Esophagus squamous epithelium (tissue), 5 donors: ENCODE results near the gene BEND3. TPM values are rescaled to one million over a fixed set of nuclear protein-coding genes. Genes with fewer than 3 reads are reported as not detected.

Source experiments
- DNase-seq: peaks from one replicate; lab custom pipeline; 2025; lab: John Stamatoyannopoulos, UW
- H3K27ac ChIP-seq, 4 donors: fragments of 200-600 bp; sonication (generic); one replicate each; pipeline ENCODE4 v1.5.1; 2016 to 2019; ENCODE audit warnings: mild to moderate bottlenecking in 1 of 4
- H3K27me3 ChIP-seq, 4 donors: fragments of 200-600 bp; sonication (generic); 1 replicate in 3 of 4; 2 replicates in 1 of 4; pipeline versions ENCODE4 v1.5.1 to v1.6.0; 2017 to 2021; ENCODE audit warnings: antibody characterized with exemption in 1 of 4
- H3K36me3 ChIP-seq, 3 donors: fragments of 200-600 bp; sonication (generic); one replicate each; pipeline ENCODE4 v1.5.1; 2016 to 2019
- H3K4me1 ChIP-seq, 3 donors: fragments of 200-600 bp; sonication (generic); one replicate each; pipeline ENCODE4 v1.5.1; 2017 to 2019
- H3K4me3 ChIP-seq, 4 donors: fragments of 200-600 bp; sonication (generic); 1 replicate in 3 of 4; 2 replicates in 1 of 4; pipeline ENCODE4 v1.5.1; 2016 to 2019; ENCODE audit warnings: mild to moderate bottlenecking in 2 of 4, moderate library complexity in 1 of 4
- H3K9me3 ChIP-seq, 3 donors: fragments of 200-600 bp; sonication (generic); one replicate each; pipeline ENCODE4 v1.5.1; 2016 to 2019
- POLR2A ChIP-seq, 4 donors: fragments of 450-650 bp; IDR thresholded peaks; one replicate each; pipeline ENCODE4 v1.6.1; 2017; ENCODE audit warnings: antibody characterized with exemption in 4 of 4, mild to moderate bottlenecking in 4 of 4, moderate library complexity in 3 of 4
- WGBS, 2 donors: methylation state at CpG; one replicate each; pipeline ENCODE4 v1.1.5; 2018; 5-methylcytosine and 5-hydroxymethylcytosine counted together
- intact Hi-C: fragments of 100-400 bp; cut with DNase I; formaldehyde crosslinking; loops from one replicate; pipeline ENCODE4 v1.15.0; 2022
- total RNA-seq, 4 donors: library from RNA; depleted of rRNA; stranded (reverse); fragments of >200 nt; gene quantifications; one replicate each; pipeline ENCODE4 v1.1.0, GENCODE V29; 2016
- TF ChIP-seq, protein P1 (sequence below), 6 experiments: fragments of 450-650 bp in 4 of 6; fragments of 200-600 bp in 2 of 6; sonication (generic) in 2 of 6; IDR thresholded peaks; one replicate each; pipeline ENCODE4 v1.5.1; 2016 to 2019; ENCODE audit warnings: antibody characterized with exemption in 6 of 6, mild to moderate bottlenecking in 4 of 6, moderate library complexity in 4 of 6
- donor health status: DM: yes; HTN: yes; CAD: no.

BEND3 gene
- total RNA-seq, 4 donors from 2014 or later = 2.0 to 3.6 (median 2.8) TPM

DNA sequence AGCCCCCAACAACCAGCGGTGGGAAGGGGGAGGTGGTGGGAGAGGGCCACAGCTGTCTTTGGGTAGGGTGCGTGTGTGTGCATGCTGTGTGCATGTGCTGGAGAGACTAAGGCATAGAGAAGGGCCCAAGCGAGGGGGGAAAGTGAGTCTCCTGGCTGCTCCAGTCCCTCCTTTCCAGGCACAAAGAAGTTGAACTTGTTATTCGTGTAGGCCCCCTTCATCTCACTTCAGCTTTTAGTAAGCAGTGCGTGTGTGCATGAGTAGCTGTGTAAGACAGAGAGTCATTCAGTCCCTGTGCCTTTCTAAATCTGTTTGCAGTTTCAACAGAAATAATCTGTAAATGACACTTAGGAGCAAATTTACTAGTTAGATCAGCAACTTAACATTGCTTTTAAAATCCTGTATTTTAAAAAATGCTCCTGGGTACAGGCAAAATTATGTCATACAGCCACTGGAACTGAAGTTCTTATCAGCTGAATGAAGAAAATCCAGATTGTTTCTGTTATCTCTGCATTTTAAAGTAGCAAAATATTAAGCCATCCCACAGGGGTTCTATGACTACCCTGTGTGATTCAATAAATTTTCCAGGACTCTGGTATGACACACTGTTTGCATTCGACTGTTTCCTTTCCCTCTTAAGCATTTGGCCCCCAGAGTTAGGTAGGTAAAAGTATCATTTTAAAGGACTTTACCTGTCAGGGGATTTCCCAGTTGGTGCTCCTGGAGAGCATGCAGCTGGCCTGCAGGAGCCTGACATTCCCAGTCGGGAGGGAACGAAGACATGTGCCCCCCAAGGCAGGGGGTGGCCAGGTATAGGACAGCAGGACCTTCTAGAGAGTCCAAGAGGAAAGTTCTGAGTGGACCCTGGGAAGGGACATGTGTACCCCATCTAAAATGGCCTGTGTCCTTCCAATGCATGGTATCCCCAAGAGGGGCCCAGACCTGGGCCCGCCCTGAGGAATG, 48.3 kb downstream of the BEND3 start:
- Histone ChIP-seq H3K27me3 (no peaks in the 10 kb centered on the region), H3K4me1 (peaks cover 0 to 6% (median 6%) of the 10 kb centered on the region in 3 donors), H3K36me3 (peaks cover 0 to 29% (median 0%) of the 10 kb centered on the region in 3 donors), H3K4me3 (no peak overlapping the region), H3K27ac (no peak overlapping the region), H3K9me3 (no peaks in the 10 kb centered on the region)
- TF ChIP-seq POLR2A (IDR thresholded peaks at IDR 0.05) = no peak
- TF ChIP-seq, protein P1, sequence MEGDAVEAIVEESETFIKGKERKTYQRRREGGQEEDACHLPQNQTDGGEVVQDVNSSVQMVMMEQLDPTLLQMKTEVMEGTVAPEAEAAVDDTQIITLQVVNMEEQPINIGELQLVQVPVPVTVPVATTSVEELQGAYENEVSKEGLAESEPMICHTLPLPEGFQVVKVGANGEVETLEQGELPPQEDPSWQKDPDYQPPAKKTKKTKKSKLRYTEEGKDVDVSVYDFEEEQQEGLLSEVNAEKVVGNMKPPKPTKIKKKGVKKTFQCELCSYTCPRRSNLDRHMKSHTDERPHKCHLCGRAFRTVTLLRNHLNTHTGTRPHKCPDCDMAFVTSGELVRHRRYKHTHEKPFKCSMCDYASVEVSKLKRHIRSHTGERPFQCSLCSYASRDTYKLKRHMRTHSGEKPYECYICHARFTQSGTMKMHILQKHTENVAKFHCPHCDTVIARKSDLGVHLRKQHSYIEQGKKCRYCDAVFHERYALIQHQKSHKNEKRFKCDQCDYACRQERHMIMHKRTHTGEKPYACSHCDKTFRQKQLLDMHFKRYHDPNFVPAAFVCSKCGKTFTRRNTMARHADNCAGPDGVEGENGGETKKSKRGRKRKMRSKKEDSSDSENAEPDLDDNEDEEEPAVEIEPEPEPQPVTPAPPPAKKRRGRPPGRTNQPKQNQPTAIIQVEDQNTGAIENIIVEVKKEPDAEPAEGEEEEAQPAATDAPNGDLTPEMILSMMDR (IDR thresholded peaks at IDR 0.05) = no peak
- intact Hi-C loops = no loop called here
- DNase-seq = no peak
- 80 to 87% methylated on average over 7 to 9 of the region's 9 CpGs for WGBS, 2 donors

DNA sequence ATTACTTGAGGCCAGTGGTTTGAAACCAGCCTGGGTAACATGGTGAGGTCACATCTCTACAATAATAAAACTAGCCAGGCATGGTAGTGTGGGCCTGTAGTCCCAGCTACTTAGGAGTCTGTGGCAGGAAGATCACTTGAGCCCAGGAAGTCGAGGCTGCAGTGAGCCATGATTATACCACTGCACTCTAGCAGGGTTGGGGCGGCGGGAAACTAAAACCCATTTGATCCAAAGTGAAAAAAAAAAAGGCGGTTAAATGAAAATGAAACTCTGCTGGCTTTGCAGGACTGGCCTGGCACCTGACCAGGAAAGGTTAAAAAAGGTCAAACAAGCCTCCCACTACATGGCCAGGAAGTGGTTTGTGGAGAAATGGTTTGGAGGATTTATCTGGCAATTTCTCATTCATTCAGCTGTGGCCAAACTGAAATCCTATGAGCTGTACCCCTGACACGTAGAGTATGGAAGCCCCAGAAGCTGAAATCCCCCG, 50.7 kb downstream of the BEND3 start:
- no peak for DNase-seq
- WGBS, 2 donors = 30 to 36% methylated on average over 6 of the region's 6 CpGs
- Histone ChIP-seq H3K4me1 (peaks cover 0 to 16% (median 6%) of the 10 kb centered on the region in 3 donors), H3K36me3 (peaks cover 0 to 14% (median 0%) of the 10 kb centered on the region in 3 donors), H3K27me3 (no peaks in the 10 kb centered on the region), H3K4me3 (no peak overlapping the region), H3K27ac (no peak overlapping the region), H3K9me3 (no peaks in the 10 kb centered on the region)
- TF ChIP-seq, protein P1 (IDR thresholded peaks at IDR 0.05) = no peak
- no peak for TF ChIP-seq POLR2A (IDR thresholded peaks at IDR 0.05)
- intact Hi-C loops = no loop called here

DNA sequence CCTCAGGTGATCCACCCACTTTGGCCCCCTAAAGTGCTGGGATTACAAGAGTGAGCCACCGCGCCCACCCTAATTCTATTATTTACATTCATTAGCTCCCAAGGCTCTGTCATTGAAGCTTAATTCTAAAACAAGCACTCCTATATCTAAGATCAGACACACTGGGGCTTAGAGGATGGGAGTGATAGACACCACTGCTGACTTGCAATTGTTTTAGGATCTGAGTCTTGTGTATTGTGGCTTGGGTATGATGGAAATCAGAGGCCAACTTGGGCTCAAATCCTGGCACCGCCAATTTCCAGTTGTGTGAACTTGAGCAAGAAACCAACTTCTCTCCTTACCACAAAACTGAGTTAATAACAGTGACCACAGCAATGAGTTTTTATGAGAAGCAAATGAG, 52.6 kb downstream of the BEND3 start:
- intact Hi-C loops = no loop called here

DNA sequence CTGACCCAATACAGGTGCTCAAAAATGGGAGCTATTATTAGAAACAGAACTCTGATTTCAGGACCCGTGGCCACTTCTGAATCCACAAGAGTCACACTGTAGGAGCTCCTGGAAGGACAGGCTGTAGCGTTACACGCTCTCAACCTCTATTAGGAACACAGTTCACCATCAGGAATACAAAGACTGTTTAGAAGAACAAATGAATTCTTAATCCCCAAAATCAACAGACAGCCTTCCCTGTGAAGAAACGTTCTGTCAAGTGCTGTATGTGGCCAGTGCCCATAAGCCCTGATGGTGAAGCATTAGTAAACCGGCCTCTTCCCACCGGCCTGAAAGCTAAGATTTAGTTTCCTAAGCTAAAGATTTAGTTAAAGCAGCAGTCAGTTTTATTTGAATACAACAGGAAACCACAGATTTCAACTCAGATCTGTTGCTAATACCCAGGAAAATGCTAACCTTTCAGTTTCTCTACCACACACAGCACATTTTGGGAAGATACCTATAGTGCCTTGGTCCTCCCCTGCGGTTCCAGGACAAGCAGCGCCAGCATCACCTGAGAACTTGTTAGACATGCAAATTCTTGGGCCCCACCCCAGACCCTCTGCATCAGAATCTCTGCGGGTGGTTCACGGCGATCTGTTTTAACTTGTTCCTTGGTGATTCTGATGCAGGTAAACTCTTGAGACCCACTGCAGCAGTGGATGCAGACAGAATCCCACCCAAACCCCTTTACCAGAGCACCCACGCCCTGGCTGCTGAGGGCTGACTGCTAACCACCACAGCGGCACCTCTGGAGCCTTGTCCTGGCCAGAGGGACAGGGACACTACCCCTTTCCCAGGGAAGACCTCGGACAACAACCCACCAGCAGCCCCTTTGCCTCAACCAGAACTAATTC, 53.9 kb downstream of the BEND3 start:
- TF ChIP-seq, protein P1 (IDR thresholded peaks at IDR 0.05) = no peak
- no peak for TF ChIP-seq POLR2A (IDR thresholded peaks at IDR 0.05)
- H3K4me3 ChIP-seq = no peak overlapping the region
- peaks cover 0 to 16% (median 6%) of the 10 kb centered on the region in 3 donors for H3K4me1 ChIP-seq
- 22 to 31% methylated on average over 11 to 12 of the region's 14 CpGs for WGBS, 2 donors
- intact Hi-C loops = no loop called here
- DNase-seq = no peak
- no peaks in the 10 kb centered on the region for H3K9me3 ChIP-seq
- H3K36me3 ChIP-seq = no peaks in the 10 kb centered on the region
- no peak overlapping the region for H3K27ac ChIP-seq
- no peaks in the 10 kb centered on the region for H3K27me3 ChIP-seq

More for the DNA sequence above, 52.6 kb downstream of the BEND3 start:
- 87 to 100% methylated on average over 3 of the region's 3 CpGs for WGBS, 2 donors
- H3K36me3 ChIP-seq = no peaks in the 10 kb centered on the region
- TF ChIP-seq, protein P1 (IDR thresholded peaks at IDR 0.05) = no peak
- TF ChIP-seq POLR2A (IDR thresholded peaks at IDR 0.05) = no peak
- peaks cover 0 to 16% (median 6%) of the 10 kb centered on the region in 3 donors for H3K4me1 ChIP-seq
- H3K27ac ChIP-seq = no peak overlapping the region
- H3K9me3 ChIP-seq = no peaks in the 10 kb centered on the region
- no peak overlapping the region for H3K4me3 ChIP-seq
- H3K27me3 ChIP-seq = no peaks in the 10 kb centered on the region
- no peak for DNase-seq
